Suppressor macrophage treated with lipopolysaccharide for 1 hour (primary cell): ENCODE measurements around the gene UAP1L1.
A peak's percentile ranks its signal among the peaks of the same experiment; 100 is the strongest.

Experiments
- DNase-seq, 3 donors: peaks; one replicate each; pipeline ENCODE4 v3.0.0-alpha.2; 2020 to 2022

UAP1L1 gene

GRCh38 chr9:137077758-137078693, 709 bp downstream of the UAP1L1 start:
- peak in 1 of 3 donors; percentile 53 for DNase-seq

DNA sequence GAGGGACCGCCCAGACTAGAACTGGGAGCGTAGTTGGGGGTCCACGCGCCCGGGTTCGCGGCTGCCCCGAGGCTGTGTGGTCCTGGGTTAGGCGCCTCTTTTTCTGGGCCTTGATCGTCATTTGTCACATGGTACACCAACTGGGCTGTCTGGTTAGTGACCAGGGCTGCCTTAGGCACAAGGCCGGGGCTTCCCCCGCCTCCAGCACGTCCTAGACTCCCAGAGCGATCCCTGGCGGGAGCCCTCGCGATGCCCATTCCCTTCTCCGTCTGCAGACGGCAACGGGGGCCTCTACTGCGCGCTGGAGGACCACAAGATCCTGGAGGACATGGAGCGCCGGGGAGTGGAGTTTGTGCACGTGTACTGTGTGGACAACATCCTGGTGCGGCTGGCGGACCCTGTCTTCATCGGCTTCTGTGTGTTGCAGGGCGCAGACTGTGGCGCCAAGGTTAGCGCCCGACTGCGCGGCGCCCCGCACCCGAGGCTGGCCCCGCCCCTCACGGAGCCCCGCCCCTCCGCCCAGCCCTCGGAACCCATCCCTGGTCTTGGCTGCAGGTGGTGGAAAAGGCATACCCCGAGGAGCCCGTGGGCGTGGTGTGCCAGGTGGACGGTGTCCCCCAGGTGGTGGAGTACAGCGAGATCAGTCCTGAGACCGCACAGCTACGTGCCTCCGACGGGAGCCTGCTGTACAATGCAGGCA, 1.5 kb downstream of the UAP1L1 start:
- DNase-seq: peak in 1 of 3 donors; percentile 38

DNA sequence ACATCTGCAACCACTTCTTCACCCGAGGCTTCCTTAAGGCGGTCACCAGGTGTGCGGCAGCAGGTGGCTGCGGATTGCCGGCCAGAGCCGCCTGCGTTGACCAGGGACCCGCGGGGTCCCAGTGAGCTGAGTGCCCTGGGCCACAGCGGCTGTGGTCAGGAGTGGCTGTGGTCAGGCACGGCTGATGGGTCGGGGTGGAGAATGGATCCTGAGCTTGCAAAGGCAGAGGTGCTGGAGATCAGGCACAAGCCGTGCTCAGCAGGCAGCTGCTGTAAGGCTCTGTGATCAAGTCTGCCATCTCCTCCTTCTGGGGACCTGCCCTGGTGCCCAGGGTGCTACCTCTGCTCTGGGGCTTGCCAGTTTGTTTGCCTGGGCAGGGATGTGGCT, 2.1 kb downstream of the UAP1L1 start:
- DNase-seq: no peak

GRCh38 chr9:137080260-137081122, 3.2 kb downstream of the UAP1L1 start:
- DNase-seq: no peak

DNA sequence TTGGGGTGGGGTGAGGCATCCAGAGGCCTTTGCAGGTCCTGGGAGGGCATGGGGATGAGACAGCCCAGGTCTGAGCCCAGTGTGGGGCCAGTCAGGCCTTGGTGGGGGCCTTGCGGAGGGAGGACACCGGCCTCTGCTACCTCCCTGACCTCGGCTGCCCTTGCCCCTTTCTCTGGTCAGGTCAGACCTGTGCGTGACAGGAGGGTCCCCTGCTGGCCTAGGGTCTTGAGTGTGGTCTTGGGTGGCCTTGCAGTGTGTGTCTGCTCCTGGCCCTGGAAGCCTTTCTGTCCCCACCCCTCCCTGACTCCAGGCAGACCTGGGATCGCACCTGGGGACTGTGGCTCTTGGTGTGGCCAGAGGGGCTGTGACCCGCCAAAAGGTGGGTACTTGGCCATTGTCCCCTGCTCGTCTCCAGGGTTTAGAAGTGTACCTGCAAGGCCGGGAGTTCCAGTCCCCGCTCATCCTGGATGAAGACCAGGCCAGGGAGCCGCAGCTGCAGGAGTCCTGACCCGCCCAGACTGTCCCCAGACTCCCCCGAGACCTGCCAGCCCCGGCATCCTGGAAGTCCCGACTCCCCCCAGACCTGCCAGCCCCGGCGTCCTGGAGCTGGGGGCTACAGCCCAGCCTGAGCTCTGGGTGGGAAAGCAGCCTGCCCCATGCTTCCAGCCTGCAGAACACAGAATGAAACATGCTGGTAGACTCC, 5.1 kb downstream of the UAP1L1 start:
- no peak for DNase-seq

GRCh38 chr9:137082925-137083290, 5.6 kb downstream of the UAP1L1 start:
- no peak for DNase-seq

GRCh38 chr9:137083394-137084004, 6.2 kb downstream of the UAP1L1 start:
- peak; percentile 86 to 91 (median 88) for DNase-seq

GRCh38 chr9:137084526-137084925, 7.2 kb downstream of the UAP1L1 start:
- DNase-seq: no peak

DNA sequence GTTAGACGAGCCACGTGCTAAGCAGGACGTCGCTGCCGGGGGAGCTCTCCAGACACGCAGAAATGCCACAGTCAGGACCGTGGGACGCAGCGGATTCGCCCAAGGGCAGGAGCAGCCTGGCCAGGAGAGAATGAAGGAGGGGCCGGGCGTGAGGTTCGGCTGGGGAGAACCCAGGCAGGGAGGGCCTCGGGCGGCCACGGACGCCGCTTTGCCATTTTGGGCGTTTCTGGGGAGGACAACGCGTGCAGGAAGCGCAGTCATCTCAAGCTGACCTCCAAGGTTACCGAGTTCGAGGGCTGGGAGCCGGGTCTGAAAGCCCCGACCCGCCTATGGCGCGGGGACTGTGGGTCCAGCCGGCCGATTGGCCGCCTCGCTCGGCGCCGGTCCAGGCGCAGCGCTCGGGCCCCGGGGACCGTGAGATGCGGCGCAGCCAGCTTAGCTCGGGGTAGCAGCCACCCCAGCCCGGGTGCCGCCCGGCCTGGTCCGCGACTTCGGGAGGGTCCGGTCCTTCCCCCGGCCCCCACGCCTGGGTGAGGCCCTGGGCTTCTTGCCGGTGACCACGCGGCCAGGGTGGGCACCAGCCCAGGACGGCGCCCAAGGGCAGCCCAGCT, 8.7 kb downstream of the UAP1L1 start:
- peak; percentile 45 to 49 (median 47) for DNase-seq

DNA sequence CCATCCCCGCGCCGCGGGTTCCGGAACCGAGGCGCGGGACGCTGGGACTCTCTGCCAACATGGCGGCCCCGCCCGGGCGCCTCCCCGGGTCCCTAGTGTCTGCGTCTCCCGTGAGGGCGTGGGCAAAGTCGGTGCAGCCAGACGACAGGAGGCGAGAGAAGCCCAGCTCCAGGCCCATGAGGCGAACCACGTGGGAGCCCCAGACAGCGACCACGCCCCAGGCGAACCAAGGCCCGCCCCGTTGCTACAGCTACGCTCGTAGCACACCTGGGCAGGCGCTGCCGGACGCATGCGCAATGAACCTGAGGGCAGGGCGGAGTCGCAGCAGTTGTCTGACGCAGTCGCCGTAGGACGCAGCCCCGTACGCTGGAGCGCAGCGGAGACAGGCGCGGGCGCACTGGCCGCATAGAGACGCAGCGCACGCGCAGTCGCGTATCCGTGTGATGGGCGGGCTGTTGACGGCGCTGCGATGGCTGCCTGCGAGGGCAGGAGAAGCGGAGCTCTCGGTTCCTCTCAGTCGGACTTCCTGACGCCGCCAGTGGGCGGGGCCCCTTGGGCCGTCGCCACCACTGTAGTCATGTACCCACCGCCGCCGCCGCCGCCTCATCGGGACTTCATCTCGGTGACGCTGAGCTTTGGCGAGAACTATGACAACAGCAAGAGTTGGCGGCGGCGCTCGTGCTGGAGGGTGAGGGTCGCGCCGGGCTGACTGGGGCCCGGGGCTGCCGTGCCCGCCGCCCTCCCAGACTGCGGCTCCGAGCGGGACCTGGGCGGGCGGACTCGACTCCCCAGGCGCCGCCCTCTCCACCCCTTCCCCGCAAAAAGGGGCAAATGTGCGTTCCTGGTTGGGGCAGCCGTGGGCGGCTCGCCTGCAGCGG, 9.5 kb downstream of the UAP1L1 start, which contains the start of gene MAN1B1:
MAN1B1 (plus strand) TSS at position 455 of the 878 bp plus-strand sequence; CDS start at position 470, 15 bp downstream.
- peak; percentile 99 for DNase-seq

GRCh38 chr9:137087409-137087925, 10.2 kb downstream of the UAP1L1 start:
- DNase-seq: peak in 1 of 3 donors; percentile 30

DNA sequence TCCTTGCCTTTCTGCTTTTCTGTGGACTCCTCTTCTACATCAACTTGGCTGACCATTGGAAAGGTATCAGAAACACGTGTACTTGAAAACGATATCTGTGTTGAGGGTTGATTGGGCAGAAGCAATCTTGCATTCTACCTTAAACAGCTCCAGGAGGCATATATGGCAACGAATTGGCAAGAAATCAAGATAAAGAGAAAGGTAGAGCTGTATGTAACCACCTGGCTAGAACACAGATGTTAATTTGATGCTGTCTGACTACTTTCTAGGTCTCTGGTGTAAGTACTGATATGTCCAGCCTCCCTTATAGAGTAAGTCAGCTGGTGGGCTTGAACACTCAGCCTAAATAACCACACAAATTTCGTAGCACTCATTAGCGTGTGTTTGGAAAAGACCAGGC, 10.8 kb downstream of the UAP1L1 start:
- no peak for DNase-seq

DNA sequence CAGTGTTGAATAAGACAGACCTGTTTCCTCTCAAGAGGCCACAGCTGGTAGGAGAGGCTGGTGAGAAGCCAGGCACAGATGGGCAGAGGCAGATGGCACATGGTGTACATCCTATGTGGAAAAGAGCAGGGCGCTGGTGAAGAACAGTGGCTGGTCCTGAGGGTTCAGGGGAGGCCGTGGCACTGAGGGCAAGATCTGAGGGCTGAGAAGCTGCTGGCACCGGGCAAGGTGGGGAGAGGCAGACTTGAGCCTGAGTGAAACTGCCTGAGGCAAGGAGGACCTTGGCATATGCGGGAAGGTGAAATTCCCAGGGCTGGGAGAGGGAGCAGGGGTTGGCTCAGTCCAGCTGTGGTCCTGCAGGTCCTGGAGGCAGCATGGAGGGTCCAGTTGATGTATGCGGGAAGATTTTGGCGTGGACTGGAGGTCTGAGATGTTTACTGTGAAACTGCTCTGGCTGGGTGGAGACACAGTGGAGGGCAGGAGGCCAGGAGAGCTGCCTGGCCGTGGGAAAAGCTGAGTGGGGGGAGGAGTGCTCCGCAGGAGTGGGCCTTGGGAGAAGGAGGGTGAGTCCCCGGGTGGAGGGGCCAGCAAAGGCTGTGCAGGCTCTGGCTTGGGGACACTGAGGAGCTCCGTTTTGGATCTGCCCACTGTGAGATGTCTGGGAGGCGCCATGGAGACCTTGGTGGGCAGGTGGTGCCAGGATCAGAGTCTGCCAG, 12.1 kb downstream of the UAP1L1 start:
- DNase-seq: no peak

- DNase-seq: no peak
Measured at GRCh38 chr9:137095664-137096517, 18.6 kb downstream of the UAP1L1 start.

- no peak for DNase-seq
Measured at GRCh38 chr9:137096785-137097546, 19.6 kb downstream of the UAP1L1 start.

- no peak for DNase-seq
Measured at GRCh38 chr9:137097761-137098462, 20.6 kb downstream of the UAP1L1 start.

GRCh38 chr9:137099231-137099630, 21.9 kb downstream of the UAP1L1 start:
- DNase-seq: no peak
